HTR-8/SVneo (cell line): ENCODE measurements around the gene SRMS.
A peak's percentile ranks its signal among the peaks of the same experiment; 100 is the strongest.

Experiments
- DNase-seq: peaks from one replicate; pipeline ENCODE4 v3.0.0; 2011; ENCODE audit warnings: low spot score, mixed read lengths; ENCODE audit not compliant: insufficient read length
- FAIRE-seq: peaks from 2 replicates; lab custom pipeline; 2011; peaks lifted over from hg19 to GRCh38; lab: Jason Lieb, UNC

The SRMS gene

DNA sequence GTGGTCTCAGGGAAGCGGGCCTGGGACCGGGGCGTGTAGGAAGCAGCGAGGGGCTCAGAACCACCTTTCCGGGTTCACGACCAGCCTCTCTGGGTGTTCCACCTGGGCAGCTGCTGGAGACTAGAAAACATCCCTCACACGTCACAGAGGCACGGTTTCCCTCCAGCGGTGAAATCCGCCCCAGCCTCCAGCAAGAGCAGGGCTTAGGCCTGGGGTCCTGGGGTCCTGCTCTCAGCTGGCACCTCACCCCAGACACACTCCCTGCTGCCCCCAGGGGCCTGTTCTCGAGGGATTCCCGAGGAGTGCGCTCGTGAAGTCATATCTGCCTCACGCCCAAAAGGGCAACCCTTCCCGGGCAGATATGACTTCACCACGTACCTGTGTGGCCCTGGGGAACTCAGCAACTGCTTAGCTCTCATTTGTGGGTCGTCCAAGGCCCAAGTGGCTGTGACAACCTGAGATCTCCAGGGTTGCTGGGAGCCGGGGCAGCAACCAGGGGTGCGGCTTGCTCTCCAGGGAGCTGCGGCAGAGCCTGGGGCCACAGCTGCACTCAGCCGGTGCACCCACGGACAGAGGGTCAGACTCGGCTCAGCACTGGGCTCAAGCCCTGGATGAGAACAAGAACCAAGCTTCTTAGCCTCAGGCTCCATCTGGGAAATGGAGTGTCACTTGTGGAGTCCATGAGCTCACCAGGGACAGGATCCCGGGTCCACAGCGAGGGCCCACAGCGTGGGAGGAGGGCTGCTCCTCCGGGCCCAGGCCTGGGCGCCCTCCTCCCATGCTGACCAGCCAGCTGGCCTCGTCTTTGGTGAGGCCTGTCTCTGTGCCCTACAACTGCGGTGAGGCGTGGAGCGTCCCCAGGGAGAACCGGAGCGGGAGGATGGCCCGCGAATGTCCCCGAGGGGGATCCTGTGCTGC, 7.1 kb upstream of the SRMS start:
- FAIRE-seq (peak; percentile 76), DNase-seq (no peak)

DNA sequence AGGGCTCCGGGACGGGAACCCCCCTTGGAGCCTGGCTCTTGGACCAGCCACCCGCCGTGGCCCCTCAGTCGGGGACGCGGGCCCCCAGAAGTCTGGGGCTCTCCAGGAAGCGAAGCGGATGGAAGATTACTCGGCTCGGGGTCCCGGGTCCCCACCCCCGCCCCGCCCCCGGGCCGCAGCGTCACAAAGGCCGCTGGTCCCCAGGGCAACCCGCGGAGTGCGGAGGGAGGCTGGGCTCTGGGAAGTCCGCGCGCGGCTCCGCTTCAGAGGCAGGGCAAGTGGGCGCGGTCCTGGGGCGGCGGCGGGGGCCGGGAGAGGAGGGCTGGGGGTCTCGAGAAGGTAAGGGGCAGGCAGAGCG, 6.4 kb upstream of the SRMS start, which contains the start of gene FNDC11:
TSS of gene FNDC11 (plus strand) at position 227 of the 358 bp plus-strand sequence. CDS start 1,505 bp downstream, outside the sequence.
- DNase-seq (no peak), FAIRE-seq (no peak)

DNA sequence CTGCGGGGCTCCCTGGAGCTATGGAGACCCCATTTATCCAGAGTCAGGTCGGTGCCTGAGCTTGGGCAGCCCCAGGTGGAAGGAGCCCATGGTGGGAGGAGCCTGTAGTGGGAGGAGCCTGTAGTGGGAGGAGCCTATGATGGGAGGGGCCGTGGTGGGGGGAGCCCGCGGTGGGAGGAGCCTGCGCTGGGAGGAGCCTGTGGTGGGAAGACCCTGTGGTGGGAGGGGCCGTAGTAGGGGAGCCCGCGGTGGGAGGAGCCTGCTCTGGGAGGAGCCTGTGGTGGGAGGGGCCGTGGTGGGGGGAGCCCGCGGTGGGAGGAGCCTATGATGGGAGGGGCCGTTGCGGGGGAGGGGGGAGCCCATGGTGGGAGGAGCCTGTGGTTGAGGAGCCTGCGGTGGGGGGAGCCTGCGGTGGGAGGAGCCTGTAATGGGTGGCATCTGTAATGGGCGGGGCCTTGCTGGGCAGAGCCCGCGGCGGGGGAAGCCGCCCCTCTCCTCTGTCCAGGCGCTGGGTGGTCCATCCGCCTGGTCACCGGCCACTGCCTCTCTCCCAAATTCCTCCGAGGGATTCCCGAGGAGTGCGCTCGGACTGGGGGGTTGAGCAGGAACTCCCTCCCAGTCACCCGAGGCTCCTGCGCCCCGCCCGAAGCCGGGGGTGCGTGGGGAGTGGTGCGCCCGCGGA, 5.8 kb upstream of the SRMS start:
- FAIRE-seq: peak; percentile 86
- DNase-seq: no peak

DNA sequence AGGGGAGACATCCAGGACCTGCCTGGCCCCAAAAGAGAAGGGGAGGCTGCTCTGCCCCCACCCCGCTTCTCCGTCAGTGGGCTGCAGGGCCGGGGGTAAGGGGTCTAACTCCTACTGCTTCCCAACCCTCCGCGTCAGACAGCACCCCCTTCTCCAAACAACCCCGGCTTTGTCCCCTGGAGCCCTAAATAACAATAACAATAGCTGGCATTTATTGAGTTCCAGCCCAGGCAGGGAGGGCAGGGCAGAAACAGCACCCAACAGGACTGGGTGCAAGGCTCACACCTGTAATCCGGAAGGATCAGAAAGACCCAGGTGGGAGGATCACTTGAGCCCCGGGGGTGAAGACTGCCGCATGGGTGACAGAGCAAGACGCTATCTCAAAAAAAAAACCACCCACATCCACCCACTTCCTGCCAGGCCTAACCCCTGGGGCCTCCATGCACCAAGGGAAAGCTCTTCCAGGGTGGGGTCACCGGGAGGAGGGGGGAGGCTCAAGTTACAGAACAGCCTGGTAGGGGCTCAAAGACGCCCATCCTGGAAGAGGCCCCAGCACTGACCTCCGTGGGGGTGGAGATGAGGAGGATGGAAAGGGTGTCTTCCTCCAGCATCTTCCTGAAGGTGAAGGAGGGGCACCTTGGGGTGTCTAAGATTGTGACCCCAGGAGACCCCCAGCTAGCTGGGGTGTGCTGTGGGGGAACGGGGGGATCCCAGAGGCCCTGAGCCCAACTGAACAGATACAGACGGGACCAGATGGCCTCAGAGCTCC, 5.1 kb upstream of the SRMS start:
- FAIRE-seq (peak; percentile 77), DNase-seq (no peak)

DNA sequence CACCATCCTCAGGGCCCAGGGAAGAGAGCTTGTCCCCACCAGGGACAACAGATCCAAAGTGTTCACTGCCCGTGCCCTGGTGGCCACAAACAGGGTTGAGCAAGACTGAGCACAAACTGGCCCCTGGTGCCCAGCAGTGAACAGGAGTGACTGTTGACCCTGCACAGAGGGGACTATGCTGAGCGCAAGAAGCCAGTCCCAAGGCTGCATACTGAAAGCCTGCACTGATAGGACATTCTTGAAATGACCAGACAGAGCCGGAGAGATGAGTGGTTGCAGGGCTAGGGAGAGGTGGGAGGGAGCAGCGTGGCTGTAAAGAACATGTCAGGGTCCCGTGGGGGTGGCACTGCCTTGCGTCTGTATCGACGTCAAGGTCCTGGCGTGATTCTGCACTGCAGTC, 3.5 kb upstream of the SRMS start:
- DNase-seq (no peak), FAIRE-seq (peak; percentile 80)

DNA sequence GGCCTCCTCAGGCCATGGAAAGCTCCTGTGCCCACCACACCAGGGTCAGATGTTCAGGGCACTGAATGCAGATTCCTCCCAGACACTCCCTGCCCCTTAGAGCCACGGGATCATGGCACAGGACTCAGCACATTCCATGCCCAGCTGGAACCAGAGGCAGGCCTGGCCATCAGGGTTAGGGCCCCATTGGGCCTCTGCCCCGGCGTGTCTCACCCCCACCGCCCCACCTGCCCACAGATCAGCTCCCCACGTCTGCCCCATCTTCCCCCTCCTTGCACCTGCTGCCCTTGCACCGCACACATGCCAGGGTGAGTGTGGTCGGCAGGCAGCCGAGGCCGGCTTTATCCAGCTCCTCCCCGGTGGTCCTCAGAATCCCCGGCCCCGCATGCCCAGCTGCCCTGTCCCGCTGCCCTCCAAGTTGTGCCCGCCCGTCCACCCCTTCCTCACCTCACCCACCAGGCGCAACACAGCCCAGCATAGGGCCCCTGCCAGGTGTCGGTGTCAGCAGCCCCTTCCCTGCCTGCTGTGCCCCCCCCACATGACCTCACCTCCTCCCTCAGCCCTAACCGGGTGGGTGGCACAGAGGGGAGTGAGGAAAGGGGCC, 2.2 kb upstream of the SRMS start:
- FAIRE-seq (peak; percentile 13), DNase-seq (no peak)

DNA sequence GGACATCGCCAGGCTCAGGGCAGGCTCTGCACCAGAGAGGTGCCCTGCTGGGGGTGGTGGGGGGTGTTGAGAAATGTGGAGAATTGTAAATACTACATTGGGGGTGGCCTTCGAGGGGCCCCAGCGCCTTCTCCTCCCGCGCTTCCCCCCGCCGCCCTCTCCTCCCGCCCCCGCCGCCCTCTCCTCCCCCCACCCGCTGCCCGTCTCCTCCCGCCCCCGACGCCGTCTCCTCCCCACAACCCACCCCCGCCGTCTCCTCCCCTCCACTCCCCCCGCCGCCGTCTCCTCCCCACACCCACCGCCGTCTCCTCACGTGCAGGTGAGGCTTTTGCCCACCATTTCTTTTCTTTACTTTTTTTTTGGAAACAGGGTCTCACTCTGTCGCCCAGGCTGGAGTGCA, 1.5 kb upstream of the SRMS start:
- no peak for FAIRE-seq
- no peak for DNase-seq

DNA sequence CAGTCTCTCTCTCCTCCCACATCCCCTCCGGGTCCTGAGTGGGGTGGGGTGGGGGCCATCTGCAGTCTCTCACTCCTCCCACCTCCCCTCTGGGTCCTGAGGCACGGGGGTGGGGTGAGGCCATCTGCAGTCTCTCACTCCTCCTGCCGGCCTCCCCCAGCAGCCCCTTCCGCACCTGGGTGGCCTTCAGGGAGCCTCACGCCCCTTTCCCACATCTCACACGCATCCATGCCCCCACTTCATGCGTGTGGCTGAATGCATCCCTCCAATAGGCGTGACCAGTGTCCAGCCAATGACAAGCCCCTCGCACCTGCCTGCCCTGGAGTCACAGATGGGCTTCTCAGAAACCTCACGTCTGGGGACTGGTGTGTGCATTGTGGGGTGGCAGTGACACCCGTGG, 993 bp upstream of the SRMS start:
- FAIRE-seq: peak; percentile 40

DNA sequence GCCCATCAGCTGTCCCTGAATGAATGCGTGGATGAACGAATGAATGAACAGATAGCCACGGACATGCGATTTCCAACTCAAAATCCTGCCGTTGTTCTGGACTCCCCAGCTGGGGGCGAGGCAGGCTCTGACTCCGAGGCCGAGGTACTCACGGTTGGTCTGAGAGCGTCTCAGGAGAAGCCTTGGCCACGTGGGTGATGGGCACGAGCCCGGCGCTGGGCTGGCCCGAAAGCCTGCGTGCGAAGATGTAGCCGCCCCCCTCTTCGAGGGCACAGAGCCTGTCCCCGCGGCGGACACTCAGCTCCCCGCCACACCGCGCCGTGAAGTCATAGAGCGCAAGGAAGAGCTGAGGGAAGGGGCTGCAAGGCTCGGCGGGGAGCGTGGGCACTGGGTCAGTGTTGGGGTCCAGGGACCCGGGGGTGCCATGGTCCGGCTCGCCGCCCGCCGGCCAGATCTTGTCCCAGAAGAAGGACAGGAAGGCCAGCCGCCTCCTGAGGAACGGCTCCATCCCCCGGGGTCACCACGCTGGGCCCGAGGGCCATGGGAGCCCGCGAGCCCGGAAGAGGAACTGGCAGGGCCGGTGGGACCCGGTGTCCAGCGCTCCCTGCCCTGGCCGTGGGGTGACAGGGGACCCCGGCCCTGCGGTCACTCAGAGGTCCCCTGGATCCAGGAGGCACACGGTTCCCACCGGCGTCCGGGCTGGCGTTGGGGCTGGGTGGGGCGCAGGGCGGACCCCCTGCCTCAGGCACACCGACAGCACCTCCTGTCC, 409 bp downstream of the SRMS start:
- FAIRE-seq: no peak
- no peak for DNase-seq

More for the DNA sequence above, 993 bp upstream of the SRMS start:
- no peak for DNase-seq

DNA sequence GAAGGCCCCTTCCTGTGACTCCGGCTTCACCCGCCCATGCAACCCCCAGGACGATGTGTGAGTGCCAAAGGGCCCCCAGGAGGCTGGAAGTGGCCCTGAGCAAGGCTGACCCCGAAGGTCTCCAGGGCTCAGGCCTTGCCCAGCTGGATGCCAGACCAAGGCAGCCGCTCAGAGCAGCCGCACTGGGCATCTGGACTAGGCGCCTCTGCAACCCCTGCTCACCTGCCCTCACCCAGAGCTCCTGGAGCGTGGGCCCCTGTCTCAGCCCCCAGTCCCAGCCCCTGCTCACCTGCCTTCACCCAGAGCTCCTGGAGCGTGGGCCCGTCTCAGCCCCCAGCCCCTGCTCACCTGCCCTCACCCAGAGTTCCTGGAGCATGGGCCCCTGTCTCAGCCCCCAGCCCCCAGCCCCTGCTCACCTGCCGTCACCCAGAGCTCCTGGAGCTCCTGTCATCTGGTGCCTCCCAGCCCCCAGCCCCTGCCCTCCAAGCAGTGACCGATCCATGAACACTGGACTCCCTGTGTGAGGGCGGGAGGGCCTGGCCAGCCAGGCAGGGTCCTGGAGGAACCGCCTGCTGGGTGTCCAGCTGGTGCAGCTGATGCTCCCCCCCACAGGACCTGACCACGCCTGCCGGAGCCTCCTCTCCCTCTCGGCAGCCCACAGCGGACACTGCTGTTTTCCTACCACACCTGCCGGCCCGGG, 1.1 kb downstream of the SRMS start:
- FAIRE-seq (peak; percentile 55), DNase-seq (no peak)

DNA sequence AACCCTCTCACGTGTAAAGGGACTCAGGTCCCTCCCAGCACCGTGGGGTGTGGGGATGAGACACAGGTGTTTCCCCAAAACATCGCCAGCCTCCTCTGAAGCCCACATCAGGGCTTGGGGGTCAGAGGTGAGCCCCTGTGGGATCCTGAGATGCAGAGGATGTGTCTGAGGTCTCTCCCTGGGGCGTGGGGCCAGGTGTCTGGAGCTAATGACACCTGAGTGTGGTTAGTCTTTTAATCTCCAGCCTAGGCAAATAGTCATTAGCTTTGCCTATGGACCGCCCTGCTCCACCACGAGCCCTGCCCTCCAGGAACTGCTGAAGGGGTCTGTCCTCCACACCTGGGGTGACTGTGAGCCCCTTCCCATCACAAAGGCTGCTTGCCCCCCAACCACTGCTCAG, 1.7 kb downstream of the SRMS start:
- FAIRE-seq: no peak
- DNase-seq: no peak

DNA sequence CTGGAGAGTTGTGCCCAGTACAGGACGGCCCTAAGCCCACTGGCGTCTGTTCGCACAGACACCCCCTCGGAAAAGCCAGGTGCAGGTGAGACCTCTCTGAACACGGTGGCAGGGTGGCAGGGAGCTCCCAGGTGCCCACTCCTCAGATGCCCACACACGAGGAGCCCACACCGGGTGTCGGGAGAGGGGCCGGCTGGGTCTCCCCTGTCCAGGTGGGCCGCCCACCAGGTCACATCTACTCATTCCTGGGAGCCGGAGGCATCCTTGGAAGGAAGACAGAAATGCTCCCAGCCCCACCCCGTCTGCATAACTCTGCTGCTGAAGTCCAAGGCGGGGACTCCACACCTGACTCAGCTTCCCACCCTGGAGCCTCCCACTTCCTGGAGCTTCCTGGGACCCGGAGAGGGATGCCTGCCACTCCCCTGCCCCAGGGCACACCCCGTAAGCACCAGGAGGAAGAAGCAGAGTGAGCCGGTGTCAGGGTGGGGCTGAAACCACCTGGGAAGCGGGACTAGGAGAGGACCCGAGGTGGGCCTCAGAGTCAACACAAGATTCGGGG, 2.5 kb downstream of the SRMS start:
- DNase-seq: peak; percentile 89
- FAIRE-seq: peak; percentile 23

DNA sequence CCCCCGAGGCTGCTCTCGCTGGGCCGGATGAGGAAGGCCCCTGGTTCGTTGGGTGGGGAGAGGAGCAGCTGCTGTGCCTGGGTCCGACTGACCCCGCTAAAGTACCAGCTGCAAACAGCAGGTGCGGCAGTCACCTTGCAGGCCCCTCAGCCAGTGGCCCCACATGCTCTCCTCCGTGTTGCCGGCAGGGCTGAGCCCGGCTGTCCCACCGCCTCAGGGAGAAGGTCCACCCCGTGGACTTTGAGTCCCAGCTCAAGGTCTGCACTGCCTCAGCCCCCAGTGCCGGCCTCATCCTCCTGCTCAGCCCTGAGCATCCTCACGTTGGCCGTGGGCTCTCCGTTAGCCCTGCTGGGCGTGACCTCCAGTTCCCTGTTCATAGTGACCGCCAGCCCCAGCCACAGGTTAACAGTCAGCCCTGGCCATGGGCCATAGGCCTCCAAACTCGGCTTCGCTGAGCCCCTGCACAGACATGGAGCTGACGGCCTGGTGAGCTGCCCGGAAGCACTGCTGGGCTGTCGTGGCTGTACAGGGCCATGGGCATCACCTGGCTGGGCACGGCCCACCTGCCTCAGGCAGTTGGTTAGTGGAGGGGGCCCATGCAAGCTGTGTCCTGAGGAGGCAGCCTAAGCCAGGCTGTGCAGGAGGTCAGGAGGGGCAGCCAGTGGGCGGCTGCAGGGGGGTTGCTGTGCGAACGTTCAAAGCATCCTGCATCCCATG, 3.1 kb downstream of the SRMS start:
- FAIRE-seq (peak; percentile 91), DNase-seq (no peak)

DNA sequence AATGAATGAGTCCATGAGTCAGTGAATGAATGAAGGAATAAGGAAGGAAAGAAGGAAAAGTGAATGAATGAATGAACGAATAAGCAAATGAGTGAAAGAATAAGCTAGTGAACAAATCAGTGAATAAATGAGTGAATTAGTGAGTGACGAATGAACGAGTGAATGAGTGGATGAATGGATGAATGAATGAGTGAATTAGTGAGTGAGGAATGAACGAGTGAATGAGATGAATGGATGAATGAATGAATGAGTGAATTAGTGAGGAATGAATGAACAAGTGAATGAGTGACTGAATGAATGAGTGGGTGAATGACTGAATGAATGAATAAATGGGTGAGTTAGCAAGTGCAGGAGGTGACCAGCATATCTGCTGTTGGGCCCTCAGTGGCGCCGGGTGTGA, 3.8 kb downstream of the SRMS start:
- DNase-seq: no peak
- peak; percentile 64 for FAIRE-seq

DNA sequence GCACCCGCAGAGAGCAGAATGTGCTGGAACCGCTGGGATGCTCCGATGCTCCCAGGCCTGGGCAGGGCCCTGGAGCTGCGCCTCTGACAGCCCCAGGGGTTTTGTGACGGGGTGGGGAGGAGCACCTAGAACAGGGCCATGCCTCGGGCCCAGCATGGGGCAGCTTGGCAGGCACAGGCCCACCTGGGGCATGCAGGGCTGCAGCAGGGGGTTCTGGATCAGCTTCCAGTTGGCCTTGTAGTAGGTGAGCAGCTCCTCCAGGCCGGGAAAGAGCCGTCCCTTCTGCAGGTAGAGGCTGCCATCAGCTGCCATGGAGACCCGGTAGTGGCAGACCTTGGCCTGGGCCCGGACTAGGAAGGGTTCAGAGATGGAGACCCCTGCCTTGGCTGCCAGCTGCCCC, 4.4 kb downstream of the SRMS start:
- FAIRE-seq (no peak), DNase-seq (no peak)

DNA sequence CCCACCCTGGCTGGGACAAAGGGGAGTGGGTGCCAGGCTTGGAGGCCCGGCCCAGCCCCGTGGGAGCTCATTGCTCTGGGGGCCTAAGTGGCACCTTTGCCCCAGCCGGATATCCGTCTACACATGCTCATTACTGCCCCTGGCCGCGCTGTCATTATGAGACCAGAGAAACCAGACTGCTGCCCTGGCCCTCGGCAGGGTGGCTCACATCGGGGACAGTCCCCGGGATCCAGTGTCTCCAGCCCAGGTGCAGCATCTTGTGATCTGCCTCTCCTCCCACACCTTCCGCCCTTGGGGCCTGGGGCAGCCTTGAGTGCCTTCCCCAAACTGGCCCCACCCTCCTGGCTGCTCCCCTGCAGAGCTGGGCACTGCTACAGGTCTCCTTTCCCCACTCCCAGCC, 4.9 kb downstream of the SRMS start:
- FAIRE-seq: no peak

DNA sequence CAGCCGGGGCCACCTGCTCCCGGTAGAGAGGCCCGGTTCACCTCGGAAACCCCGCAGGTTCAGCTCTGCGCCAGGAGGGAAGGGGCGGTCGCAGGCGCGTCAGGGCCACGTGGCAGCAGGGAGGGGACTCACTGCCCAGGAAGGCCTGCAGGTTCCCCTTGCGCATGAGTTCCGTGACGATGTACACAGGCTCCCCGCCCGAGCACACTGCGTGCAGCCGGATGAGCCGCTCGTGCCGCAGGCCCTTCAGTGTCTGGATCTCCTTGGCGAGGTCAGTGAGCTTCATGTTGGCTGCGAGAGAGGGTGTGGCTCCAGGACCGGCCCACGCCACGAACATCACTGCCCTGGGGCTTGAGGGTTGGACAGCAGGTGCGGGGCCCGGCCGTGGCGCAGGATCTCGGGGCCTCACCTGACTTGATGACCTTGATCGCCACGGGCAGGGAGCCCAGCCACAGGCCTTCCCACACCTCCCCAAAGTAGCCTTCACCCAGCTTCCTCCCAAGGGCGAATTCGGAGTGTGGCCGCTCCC, 5.5 kb downstream of the SRMS start:
- FAIRE-seq (peak; percentile 71), DNase-seq (no peak)

More for the DNA sequence above, 4.9 kb downstream of the SRMS start:
- DNase-seq: no peak

DNA sequence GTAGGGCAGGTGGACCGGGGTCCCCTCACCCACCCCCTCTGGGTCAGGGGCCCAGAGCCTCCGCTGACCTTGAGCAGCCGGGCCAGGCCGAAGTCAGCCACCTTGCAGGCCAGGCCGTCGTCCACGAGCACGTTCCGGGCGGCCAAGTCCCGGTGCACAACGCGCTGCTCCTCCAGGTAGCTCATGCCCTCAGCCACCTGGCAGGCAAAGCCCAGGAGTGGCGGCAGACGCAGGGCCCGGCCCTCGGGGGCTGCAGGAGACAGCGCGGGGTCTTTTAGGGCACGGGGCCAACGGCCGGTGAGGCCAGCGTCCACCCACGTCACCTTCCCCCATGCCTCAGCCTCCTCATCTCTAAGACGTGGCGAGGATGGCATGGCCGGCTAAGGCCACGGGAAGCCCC, 6.2 kb downstream of the SRMS start:
- FAIRE-seq (peak; percentile 55), DNase-seq (no peak)
